NCI-H748 (cell line): ENCODE measurements around the gene MAPRE2.

ENCODE experiments used
- DNase-seq: peaks from one replicate; lab custom pipeline; 2025; ENCODE audit not compliant: unreplicated experiment; lab: John Stamatoyannopoulos, UW

MAPRE2 gene

DNA sequence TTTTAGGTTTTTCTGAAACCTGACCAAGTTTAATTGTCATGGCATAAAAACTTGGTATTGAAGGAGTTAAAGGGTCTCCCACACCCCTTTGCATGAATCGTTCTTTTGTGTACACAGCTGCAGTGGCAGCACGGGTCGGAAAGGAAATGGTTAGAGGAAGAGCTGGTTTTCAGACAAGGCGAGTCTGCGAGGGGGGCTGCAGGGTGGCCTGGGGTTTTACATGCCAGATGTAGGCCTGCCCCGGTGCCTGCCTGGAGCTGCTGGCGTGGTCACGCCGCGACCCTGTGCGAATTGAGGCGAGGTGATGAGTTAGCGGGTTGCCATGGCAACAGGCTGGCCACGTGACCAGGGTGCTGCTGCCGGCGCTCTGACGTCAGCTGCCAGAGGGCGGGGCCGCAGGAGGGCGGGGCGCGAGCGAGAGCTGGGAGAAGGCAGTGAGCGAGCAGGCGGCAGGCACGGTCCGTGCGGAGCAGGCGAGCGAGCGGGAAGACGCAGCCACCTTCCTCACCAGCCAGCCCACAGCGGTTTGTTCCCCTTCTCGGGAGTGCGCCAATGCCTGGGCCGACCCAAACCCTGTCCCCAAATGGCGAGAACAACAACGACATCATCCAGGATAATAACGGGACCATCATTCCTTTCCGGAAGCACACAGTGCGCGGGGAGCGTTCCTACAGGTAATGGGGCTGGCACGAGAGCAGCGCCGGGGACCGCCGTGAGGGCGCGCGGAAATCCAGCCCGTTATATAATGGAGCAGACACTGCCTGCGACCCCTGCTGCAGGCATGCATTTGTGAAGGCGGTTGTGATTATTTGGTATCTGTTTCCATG lies at the start of gene MAPRE2:
MAPRE2 (plus strand) TSS at position 426 of the 827 bp plus-strand sequence; CDS start at position 553, 127 bp downstream.
- peak; percentile 100 for DNase-seq

DNA sequence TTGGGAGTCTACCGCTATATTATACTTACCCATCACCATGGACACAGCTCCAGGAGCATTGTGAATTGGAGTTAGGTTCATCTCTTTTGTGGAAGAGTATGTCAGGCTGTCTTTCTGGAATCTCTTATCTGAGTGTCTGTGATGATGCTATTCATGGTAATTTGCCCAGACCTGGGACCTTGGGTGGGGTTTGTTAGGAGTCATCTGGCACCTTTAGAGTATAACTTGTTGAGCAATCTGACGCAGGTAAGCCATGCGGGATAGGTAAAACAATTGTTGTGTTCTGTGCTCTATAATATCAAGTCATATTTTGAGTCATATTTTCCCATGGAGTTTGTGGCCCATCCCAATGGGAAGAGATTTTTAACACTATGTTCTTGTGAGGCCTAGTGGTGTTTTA lies 49.7 kb upstream of the MAPRE2 start:
- no peak for DNase-seq

GRCh38 chr18:34993289-34993688 lies 47.9 kb upstream of the MAPRE2 start:
- DNase-seq = no peak

DNA sequence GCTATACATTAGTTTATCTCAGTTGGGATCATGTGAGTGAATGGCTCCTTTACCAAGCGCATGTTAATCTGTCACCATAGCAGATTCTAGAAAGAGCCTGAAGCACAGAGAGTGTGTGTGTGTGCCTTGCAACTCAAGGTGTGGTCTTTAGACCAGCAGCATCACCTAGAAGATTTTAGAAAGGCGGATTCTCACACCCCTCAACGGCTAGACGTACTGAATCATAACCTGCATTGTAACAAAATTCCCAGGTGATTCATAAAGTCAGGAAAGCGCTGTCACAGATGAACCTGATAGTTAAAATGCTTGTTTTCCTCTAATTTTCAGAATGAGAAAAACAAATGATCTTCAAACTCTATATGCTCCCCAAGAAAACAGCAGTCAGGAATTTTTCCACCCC lies 45.5 kb upstream of the MAPRE2 start:
- DNase-seq = no peak

- no peak for DNase-seq
These were observed 42.6 kb upstream of the MAPRE2 start for GRCh38 chr18:34998661-34999060.

- DNase-seq = no peak
These were observed 41.4 kb upstream of the MAPRE2 start for GRCh38 chr18:34999756-35000289.

DNA sequence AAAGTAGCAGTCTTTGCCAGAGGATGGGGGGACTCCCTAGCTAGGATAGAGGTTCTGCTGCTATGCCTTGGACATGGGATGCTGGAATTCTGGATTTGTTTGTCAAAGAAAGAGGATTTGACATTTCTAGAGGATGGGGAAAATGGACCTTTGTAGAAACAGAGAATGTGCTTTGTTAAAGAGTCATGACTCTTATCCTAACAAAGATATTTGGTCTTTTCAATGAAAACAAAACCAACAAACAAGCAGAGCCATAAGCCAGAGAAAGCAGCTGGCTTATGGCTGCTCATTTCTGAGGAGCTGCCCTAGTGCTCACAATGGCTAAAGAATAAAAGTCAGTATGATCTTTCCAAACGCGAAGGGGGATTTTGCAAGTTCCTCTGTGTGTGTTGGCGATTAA lies 40.8 kb upstream of the MAPRE2 start:
- DNase-seq = no peak

DNA sequence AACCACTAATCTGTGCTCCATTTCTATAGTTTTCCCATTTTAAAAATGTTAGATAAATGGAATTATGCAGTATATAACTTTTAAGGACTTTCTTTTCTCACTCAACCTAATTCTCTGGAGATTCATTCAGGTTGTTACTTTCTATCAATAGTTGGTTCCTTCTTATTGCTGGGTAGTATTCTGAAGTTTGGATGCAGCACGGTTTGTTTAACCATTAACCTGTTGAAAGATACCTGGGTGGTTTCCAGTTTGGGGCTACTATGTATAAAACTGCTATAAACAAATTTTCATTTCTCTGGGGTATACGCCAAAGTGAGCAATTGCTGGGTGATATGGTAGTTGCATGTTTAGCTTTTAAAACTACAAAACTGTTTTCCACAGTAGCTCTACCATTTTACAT lies 39.1 kb upstream of the MAPRE2 start:
- DNase-seq = no peak

DNA sequence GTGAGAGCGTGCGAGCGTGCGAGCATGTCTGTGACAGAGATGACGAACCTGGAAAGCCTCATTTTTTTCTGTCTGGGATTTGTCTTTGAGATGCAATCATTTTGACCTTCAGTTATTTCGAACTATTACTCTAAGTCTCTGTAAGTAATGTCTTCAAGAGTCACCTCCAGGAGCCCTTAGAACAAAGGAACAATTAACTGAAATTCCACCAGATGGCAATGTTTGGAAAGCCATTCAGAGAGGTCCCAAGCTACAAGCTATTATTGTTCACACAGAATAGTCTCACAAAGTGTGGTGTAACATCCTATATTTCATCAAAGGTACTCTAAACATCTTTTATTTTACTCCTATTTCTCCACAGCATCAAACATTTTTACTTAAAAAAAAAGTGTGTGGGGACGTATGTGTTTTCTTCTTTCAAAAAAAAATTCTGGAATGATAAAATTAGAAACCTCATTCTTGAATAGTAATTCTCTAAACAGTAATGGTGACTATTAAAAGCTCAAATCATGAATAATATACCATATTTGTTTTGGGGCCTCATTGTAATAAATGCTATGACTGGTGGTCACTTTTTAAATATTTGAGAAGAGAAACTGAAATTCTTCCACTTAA lies 35.1 kb upstream of the MAPRE2 start:
- DNase-seq = peak; percentile 73

- DNase-seq = no peak
These were observed 31.1 kb upstream of the MAPRE2 start for GRCh38 chr18:35010156-35010555.

DNA sequence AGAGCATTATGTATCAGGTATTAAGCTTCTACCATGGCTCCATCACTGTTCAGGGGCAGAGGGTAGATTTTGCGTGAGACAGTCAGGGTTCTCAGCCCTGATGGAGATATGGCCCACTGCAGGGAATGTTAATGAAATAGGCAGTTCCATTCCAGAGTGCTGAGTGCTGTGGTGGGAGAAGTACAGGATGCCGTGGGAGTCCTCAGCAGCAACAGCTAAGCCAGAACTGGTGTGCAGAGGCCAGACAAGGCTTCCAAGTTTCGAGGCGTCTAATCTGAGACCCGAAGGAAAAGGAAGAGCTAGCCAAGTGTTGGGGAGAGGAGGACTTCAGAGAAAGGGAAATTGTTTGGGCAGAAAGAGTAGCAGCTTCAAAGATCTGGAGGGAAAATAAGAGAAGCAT lies 30.2 kb upstream of the MAPRE2 start:
- DNase-seq = no peak

GRCh38 chr18:35019933-35020332 lies 21.3 kb upstream of the MAPRE2 start:
- no peak for DNase-seq

- no peak for DNase-seq
These were observed 18.7 kb upstream of the MAPRE2 start for GRCh38 chr18:35022426-35023001.

- DNase-seq = no peak
These were observed 17.0 kb upstream of the MAPRE2 start for GRCh38 chr18:35024196-35024595.

DNA sequence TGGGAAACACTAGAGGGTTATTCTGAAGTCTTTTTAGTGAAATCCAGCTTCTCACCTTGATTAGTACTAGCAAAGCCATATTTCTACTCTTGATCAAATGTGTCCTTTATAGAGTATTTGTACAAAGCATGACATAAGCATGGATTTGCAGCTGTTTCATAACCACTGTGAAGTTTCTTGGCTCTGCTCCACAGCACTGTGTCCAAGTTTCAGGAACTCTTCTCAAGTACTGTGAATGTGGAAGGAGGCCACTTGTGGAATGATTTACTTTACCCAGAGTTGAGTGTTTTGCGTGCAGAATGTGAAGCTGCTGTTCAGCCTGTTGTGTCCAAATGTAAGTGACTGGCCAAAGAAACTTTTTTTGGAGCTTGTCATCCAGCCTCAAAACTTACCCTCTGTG lies 16.2 kb upstream of the MAPRE2 start:
- DNase-seq = no peak

DNA sequence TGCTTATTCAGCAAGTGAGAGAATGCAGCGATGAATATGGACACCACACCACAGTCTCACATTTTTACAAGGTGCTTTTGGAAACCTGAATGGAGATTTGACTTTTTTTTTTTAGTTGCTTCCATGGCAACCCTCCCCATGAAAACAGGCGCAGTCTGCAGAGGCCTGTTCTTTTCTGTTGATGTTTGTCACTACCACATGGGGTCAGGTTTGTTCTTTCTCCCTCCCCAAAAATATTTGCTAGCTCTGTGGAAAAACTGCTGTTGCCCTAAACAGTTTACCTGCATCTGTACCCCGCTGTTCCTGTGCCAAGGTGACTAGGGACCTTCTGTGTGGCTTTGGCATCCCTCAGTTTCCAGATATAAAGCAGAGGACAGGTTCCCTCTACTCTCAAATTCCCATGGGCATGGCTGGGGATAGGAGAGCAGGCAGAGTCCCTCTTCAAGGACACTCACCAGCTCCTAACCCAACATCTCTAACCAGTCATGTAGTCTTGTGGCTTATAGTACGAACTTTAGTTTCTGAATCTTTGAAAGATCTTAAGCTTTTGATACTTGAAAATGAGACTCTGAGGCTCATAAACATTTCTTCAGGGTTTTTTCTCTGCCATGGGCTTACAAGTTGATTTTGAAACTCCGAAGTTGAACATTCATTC lies 14.7 kb upstream of the MAPRE2 start:
- DNase-seq = peak; percentile 37

GRCh38 chr18:35027206-35027605 lies 14.0 kb upstream of the MAPRE2 start:
- no peak for DNase-seq

GRCh38 chr18:35028536-35028935 lies 12.7 kb upstream of the MAPRE2 start:
- DNase-seq = no peak

DNA sequence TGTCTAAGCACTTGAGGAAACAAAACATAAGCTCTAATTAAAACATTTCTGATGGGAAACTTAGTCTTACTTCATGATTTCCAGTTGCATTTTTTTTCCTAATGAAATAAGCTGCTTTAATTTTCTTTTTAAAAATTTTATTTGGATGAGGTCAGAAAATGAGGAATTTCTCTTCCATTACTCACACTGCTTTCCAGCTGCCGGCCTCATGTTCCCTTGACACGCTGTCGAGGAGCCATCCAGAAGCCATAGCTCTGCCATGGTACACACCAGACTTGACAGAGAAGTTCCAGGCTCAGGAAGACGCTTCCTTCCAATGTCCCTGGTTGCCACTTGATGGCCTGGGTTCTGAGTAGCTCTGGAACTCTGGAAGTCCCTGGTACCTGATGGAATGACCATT lies 12.1 kb upstream of the MAPRE2 start:
- DNase-seq = no peak

- DNase-seq = no peak
These were observed 11.4 kb upstream of the MAPRE2 start for GRCh38 chr18:35029770-35030169.

GRCh38 chr18:35030277-35030989 lies 10.8 kb upstream of the MAPRE2 start:
- peak; percentile 38 for DNase-seq
